GM19099 (cell line): ENCODE data around the gene ODF2L.

Source experiments
- POLR2A ChIP-seq: IDR thresholded peaks from 3 replicates; pipeline ENCODE4 v1.6.1; 2011; ENCODE audit warnings: low read depth; ENCODE audit not compliant: insufficient read length; ENCODE audit errors: extremely low read depth

The ODF2L gene

DNA sequence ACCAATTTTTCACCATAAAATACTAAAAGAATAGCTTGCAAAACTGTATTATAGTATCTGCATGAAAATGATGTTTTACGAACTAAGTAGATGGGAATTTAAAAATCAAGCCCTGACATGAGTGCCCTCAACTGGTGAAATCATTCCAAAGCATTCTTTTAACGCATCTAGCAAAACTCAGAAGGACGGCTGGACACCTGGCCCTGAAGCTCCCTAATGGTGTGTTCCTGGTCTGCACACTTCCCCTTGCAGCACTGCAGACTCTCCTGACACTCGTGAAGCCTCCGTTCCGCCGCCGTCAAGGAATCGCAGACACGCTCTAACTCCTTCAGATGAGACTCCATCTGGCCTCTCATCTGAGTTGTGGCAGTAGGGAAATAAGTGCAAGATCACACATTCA lies 39.9 kb downstream of the ODF2L start:
- no peak for TF ChIP-seq POLR2A

DNA sequence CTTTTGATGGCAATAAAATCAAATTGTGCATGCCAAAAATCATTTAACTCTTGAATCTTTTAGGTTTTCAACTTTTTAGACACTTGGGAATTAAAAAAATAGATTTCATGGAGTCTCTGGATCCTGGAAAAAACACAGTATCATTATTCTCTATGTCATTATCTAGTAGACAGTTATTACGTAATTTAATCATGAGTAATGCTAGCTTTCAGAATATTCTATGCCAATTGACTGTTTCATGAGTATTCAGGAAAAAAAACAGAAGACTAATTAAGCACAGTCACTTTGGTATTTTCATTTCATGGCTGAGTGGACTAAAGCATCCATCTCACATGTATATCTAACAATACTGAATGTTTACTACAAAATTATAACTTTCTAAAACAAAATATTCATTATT lies 44.0 kb downstream of the ODF2L start:
- no peak for TF ChIP-seq POLR2A

DNA sequence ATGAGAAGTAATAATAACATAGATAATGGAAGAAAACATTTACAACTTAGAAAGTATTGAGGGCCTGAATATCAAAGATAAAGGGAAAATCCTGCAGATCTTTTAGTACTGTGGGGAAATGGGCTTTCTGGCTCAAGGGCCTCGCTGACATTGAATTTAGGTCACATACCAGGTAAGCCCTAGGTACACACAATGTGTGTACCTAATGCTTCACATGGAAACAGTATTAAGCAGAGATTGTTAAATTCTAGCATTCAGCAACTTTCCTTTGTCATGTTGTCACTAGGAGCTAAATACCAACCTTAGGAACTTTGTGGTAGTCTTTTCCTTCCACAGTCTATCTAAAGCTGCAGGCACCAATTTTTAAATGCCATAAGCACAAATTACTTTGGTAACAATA lies 49.7 kb downstream of the ODF2L start:
- no peak for TF ChIP-seq POLR2A

DNA sequence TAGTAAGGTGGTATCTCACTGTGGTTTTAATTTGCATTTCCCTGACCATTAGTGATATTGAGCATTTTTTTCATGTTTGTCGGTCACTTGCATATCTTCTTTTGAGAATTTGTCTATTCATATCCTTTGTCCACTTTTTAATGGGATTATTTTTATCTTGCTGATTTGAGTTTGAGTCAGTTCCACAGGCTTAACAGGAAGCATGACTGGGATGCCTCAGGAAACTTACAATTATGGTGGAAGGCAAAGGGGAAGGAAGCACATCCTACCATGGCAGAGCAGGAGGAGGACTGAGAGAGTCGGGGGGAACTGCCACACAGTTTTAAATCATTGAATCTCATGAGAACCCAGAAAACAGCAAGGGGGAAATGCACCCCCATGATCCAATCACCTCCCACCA lies 51.1 kb downstream of the ODF2L start:
- TF ChIP-seq POLR2A: no peak

DNA sequence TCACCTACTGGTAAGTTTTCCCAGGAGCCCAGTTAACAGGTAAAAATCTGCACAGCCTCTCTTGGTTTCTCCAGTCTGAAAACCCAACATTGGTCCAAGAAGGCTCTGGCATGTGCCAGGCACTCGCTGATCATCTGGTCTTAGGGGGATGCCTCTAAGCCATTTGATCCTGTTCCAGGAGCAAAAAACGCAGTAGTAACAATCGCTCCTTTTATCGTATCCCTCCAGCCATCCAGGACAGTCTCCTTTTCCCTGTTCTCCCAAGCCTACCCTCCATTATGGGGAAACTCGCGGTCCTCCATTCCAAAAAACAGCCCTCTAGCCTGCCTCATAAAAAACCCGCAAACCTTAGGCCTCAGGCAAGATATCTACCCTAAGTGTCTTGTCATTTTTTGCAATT lies 56.2 kb downstream of the ODF2L start:
- no peak for TF ChIP-seq POLR2A

DNA sequence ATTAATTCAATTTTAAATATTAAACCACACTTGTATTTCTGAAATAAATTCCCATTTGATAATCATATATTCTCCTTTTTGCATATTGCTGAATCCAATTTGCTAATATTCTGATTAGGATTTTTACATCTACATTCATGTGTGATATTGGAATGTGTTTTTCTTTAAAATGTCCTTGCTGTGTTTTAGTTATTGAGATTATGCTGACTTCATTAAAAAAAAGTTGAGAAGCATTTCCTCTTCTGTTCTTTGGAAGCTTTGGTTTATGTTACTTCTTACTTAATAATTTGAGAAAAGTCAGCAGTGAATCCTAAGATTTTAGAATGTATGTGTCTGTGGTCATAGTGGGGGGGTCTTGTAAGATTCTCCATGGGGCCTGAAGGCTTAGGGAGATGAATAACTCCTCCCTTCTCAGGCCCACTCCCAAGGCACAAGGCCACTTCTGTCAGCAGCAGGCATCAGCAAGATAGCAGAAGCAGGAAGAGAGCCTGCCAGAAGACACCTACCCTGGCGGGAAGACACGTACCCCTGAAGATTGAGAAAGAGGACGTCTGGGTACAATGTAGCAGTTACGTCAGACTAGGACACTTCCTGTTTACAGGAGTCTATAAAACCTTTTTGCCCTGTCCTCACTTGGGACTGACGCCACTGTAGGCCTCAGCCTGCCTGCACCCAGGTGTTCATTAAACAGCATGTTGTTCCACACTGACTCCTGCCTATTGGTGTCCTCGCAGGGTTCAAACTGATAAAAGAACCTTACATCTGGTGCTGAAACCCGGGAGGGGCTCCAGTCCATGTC lies 56.9 kb downstream of the ODF2L start:
- TF ChIP-seq POLR2A: no peak

DNA sequence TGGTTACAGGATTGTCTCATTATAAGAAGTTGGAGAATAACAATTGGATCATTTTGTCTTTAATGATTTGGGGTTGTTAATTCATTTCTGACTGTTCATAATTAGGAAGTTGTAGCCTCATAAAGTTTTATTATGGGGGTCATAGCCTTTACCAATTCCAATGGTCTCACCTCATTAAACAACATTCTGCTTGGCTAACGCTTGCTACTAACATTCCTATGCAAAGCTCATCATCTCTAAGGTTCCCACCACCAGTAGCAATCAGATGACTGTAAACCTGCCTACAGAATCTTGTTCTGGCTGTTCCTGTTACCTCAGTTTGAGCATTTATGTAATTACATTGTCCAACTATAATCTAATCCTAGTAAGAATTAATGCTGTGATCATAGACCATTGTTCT lies 60.2 kb downstream of the ODF2L start:
- TF ChIP-seq POLR2A: no peak

DNA sequence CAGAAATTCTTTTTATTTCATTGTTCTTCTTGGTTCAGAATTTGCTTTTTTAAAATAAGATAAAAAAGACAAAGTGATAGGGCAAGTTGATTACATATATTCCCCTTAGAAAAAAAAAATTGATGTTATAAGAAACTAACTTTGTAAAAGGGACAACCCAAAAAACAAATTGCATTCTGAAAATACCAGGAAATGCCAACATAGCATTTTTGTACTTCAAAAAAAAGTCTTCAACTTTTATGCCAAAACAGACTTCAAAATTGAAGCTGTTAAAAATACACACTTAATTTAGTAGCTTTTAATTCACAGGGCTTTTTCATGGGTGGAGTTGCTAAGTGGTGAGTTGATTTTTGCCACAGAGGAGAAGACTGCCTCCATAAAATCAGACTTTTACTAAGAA lies 70.9 kb downstream of the ODF2L start:
- TF ChIP-seq POLR2A: no peak

DNA sequence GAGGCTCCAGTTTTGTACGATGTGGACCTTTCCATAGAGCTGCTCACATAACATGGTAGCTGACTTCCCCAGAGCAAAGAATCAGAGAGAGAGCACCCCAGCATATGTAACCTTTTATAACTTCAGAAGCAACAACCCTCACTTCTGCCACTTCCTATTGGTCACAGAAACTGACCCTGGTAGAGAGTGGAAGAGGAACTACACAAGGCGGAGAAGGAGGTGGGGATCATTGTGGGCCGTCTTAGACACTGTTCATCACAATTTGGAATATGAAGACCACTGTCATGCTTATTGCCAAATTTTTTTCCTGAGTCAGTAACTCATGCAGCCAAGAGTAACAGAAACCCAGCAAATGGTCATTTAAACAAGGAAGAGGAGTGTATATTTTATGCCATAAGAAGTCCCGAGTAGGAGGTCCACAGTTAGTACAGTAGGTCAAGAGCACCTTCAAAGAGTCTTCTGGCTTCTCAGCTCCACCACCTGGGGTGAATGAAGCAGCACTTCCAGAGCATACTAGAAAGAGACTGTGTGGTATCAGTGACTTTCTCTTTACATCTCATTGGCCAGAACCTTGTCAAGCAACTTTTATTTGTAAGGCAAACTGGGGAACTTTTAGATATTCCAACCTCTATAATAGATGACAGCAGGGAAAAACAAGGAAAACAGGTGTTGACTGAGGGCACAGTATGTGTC lies 71.8 kb downstream of the ODF2L start:
- no peak for TF ChIP-seq POLR2A

DNA sequence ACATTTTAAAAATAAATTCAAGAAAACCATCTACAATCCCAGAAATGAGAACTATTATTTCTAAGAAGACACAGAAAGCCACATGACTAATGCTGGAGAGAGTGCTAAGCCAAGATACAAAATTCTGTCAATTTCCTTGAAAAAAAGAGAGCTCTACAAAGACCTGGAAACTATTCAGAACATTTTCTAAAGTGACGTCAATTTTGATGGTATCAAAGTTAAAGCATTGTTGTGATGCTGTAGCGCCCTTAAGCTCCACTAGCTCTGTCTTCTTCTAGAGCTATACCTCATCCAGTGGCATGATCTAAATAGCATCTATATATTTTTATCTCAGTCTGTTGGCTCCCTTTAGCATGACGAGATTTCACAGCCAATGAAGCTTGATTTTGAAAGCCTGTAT lies 73.9 kb downstream of the ODF2L start:
- TF ChIP-seq POLR2A: no peak

DNA sequence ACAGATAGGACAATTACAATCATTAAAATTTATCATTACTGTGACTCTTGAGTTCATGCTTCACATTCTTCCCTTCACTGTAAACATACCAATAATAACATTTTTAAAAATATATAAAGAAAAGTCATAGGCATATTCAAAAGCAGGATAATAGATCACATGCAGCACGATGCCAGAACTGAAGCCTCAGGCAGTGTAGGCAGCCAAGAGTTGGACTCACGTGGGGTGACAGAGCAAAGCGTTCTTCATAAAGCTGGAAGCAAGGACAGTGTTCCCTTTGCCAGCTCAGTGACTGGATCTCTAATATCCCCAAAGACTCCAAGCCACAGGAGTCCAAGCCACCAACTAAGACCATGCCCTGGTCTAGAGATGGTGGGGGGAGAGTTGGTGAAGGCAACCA lies 77.7 kb downstream of the ODF2L start:
- no peak for TF ChIP-seq POLR2A

DNA sequence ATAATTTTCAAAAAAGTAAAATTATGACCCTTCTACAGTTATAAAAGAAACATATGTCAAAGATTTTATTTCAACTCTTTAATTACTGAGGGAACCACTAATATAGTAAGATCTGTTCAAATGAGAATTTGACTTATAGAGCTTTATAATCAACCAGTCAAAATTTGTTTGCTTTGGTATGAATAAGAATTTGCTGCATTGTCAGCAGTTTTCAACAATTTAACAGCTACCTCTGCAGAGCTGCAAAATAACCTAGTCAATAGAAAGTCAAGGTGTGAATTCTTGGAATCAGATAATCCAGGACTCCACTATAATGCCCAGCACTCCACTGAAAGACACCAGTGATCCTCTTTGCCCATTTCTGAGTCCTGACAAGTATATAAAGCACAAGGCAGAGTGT lies 78.2 kb downstream of the ODF2L start:
- no peak for TF ChIP-seq POLR2A

DNA sequence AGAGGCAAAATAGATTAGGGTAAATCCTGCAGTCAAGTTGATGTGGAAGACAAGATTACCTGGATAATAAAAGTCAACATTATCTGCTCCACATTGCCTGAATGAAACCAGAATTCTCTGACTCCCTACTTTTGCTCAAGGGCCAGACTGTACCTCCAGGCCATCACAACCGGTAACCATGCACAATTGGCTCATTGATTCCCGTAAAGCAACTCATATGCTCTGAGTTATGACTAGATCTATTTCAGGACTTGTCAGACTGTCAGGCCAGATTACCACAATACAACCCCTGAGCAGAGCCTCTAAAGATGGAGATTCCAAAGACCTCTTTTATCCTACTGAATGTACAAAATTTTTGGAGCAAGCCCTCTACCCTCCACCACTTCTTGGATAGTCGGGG lies 90.4 kb downstream of the ODF2L start:
- TF ChIP-seq POLR2A: no peak

DNA sequence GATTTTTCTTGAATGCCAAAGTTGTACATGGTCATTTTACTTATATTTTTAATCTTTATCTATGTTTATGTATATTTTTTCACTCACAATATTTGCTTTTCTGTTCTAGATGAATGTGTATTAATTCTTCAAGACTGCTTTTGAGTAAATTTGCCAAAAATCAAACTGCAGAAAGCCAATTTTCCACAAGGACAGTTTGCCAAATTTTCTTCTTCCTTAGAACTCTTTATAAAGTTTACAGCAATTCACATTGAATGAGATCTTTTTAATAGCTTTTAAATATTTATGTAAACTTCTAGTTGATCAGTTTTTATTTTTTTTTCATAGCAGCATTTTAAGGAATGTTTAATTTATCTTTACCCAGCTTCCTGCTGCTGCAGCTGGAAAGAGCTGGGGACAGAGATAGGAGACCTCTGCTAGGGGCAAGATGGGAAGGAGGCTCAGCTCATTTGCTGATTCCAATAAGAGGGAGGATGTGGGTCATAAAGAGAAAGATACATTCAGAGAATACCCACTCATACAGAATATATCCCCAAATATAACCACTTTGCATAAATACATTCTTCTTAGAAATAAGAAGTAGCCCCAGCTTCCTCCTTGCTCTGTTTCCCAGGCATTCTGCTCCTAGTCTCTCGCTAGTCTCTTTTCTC lies 93.0 kb downstream of the ODF2L start:
- TF ChIP-seq POLR2A: no peak
